SJSA1 (cell line): Measurements from ENCODE around the gene CAMTA1. TPM values are rescaled to one million over a fixed set of nuclear protein-coding genes. Genes with fewer than 3 reads are reported as not detected.
A peak's percentile ranks its signal among the peaks of the same experiment; 100 is the strongest.

Experiments used
- DNase-seq, 2 experiments: peaks; one replicate each; pipeline ENCODE4 v3.0.0-alpha.2; 2015 to 2020; ENCODE audit warnings: low spot score in 2 of 2, low read depth in 1 of 2
- H3K27ac ChIP-seq: fragments of 250-450 bp; sonication (Bioruptor Pico); 2 replicates; pipeline ENCODE4 v1.5.1; 2020; ENCODE audit warnings: mild to moderate bottlenecking, moderate library complexity
- H3K27me3 ChIP-seq: fragments of 250-450 bp; sonication (Bioruptor Pico); replicated peaks from 2 replicates; pipeline ENCODE4 v1.5.1; 2020; ENCODE audit warnings: mild to moderate bottlenecking, moderate library complexity
- H3K36me3 ChIP-seq: fragments of 250-450 bp; sonication (Bioruptor Pico); 2 replicates; pipeline ENCODE4 v1.5.1; 2020; ENCODE audit warnings: mild to moderate bottlenecking
- H3K4me1 ChIP-seq: fragments of 250-450 bp; sonication (Bioruptor Pico); replicated peaks from 2 replicates; pipeline ENCODE4 v1.6.1; 2021; ENCODE audit warnings: mild to moderate bottlenecking
- H3K4me3 ChIP-seq: fragments of 250-450 bp; sonication (Bioruptor Pico); 2 replicates; pipeline ENCODE4 v1.5.1; 2020; ENCODE audit warnings: mild to moderate bottlenecking
- H3K9me3 ChIP-seq: fragments of 250-450 bp; sonication (Bioruptor Pico); replicated peaks from 2 replicates; pipeline ENCODE4 v1.5.1; 2020; ENCODE audit warnings: mild to moderate bottlenecking
- total RNA-seq: library from RNA; depleted of rRNA; stranded (reverse); fragments of >200 nt; shearing (Covaris generic); gene quantifications from 2 replicates; pipeline ENCODE4 v1.2.3, GENCODE V29; 2014

CAMTA1 gene
- total RNA-seq, 1 experiment from 2014 or later: 136 TPM

DNA sequence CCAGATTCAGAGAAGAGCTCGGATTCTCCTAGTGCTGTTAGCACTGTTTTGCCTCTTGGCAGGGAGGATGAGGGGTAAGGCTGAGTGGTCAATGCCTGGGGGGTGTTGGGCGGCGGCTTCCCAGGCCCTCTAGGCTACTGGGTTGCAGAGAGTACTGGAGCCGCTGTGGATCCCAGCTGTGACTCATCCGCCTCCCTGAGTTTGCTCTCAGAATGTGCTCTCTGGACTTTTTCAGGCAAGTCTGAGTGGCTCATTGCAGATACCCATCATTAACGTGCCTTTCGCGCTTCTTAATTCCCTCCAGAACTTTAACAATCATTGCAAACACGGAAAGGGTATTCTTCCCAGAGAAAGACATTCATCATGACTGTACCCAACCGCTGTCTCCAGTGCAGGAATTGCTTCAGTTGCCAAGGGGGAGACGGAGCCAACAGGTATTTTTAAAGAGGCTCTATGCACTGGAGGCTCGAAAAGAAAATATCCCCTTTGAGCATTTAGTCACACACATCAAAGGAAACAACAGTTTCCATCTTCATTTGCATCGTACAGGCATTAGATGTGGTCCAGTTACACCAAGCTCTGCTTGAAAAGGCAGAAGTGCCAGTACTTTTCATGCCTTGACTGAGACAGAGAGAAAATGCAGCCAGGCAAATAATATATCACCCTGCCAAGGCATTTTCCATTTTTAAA, 14.4 kb upstream of the CAMTA1 start:
- Histone ChIP-seq H3K4me1 (peaks cover 20% of the 10 kb centered on the region), H3K36me3 (no peaks in the 10 kb centered on the region), H3K27ac (no peak overlapping the region), H3K9me3 (peaks cover 2% of the 10 kb centered on the region; the same call in 1 of the 2 replicates), H3K4me3 (no peak overlapping the region), H3K27me3 (no peaks in the 10 kb centered on the region)
- DNase-seq: peak; percentile 77 to 89

GRCh38 chr1:6771441-6771769, 13.8 kb upstream of the CAMTA1 start:
- H3K27ac ChIP-seq: no peak overlapping the region
- H3K4me3 ChIP-seq: no peak overlapping the region
- H3K4me1 ChIP-seq: peaks cover 20% of the 10 kb centered on the region
- no peaks in the 10 kb centered on the region for H3K27me3 ChIP-seq
- DNase-seq: no peak
- peaks cover 7% of the 10 kb centered on the region; the same call in 1 of the 2 replicates for H3K9me3 ChIP-seq
- no peaks in the 10 kb centered on the region for H3K36me3 ChIP-seq

DNA sequence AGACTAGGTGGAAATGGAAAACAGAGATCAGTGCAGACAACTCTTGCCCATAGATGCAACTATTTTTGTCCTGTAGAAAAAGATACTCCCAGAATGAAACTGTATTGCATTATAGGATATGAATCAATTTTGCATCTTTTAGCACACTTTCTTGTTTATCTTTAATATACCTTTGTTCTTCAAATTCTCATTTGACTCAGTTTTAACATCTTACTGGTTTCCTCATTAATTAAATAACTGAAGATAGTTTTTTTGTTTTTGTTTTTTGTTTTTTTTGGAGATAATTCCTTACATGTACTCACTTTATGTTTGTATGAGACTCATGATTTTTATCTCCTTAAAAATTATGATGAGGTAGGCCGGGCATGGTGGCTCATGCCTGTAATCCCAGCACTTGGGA, 10.9 kb upstream of the CAMTA1 start:
- no peaks in the 10 kb centered on the region for H3K27me3 ChIP-seq
- H3K4me3 ChIP-seq: no peak overlapping the region
- no peaks in the 10 kb centered on the region for H3K36me3 ChIP-seq
- H3K4me1 ChIP-seq: peaks cover 20% of the 10 kb centered on the region
- no peak overlapping the region for H3K27ac ChIP-seq
- peaks cover 9% of the 10 kb centered on the region; the same call in 1 of the 2 replicates for H3K9me3 ChIP-seq
- no peak for DNase-seq

- Histone ChIP-seq H3K4me3 (no peak overlapping the region), H3K27ac (no peak overlapping the region), H3K4me1 (peaks cover 18% of the 10 kb centered on the region), H3K9me3 (peaks cover 9% of the 10 kb centered on the region; the same call in 1 of the 2 replicates), H3K36me3 (no peaks in the 10 kb centered on the region), H3K27me3 (no peaks in the 10 kb centered on the region)
- DNase-seq: no peak
These were observed 9.8 kb upstream of the CAMTA1 start for GRCh38 chr1:6775261-6776043.

DNA sequence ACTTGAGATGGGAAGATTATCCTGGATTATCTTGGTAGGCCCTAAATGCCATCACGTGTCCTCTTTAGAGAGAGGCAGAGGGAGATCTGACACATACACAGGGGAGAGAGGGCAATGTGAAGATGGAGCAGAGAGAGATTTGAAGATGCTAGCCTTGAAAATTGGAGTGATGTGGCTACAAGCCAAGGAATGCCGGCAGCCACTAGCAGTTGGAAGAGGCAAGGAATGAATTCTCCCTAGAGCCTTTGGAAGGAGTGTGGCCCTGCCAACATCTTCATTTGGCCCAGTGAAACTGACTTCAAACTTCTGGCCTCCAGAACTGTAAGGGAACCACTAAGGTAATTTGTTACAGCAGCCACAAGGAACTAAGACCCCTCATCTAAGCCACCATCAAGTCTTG, 8.9 kb upstream of the CAMTA1 start:
- no peak overlapping the region for H3K4me3 ChIP-seq
- peaks cover 9% of the 10 kb centered on the region; the same call in 1 of the 2 replicates for H3K9me3 ChIP-seq
- DNase-seq: no peak
- peaks cover 9% of the 10 kb centered on the region for H3K4me1 ChIP-seq
- no peaks in the 10 kb centered on the region for H3K36me3 ChIP-seq
- no peak overlapping the region for H3K27ac ChIP-seq
- H3K27me3 ChIP-seq: no peaks in the 10 kb centered on the region

DNA sequence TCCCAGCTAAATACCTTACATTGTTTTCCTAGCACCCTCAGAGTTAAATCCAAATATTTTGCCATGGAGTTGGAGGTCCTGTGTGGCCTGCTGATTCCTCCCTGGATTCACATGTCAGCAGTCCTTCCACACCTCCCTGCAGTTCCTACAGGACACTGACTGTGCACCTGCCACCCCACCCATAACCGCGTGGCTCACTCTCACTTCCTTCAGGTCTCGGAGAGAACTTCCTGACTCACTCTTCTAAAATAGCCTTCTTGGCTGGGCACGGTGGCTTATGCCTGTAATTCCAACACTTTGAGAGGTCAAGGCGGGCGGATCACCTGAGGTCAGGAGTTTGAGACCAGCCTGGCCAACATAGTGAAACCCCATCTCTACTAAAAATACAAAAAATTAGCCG, 8.4 kb upstream of the CAMTA1 start:
- no peaks in the 10 kb centered on the region for H3K36me3 ChIP-seq
- H3K9me3 ChIP-seq: peaks cover 9% of the 10 kb centered on the region; the same call in 1 of the 2 replicates
- H3K4me1 ChIP-seq: peaks cover 3% of the 10 kb centered on the region
- no peak overlapping the region for H3K4me3 ChIP-seq
- H3K27ac ChIP-seq: no peak overlapping the region
- no peak for DNase-seq
- no peaks in the 10 kb centered on the region for H3K27me3 ChIP-seq

GRCh38 chr1:6777813-6778212, 7.4 kb upstream of the CAMTA1 start:
- no peaks in the 10 kb centered on the region for H3K27me3 ChIP-seq
- no peaks in the 10 kb centered on the region for H3K36me3 ChIP-seq
- no peak overlapping the region for H3K4me3 ChIP-seq
- H3K9me3 ChIP-seq: peaks cover 9% of the 10 kb centered on the region; the same call in 1 of the 2 replicates
- H3K27ac ChIP-seq: no peak overlapping the region
- no peaks in the 10 kb centered on the region for H3K4me1 ChIP-seq
- no peak for DNase-seq

GRCh38 chr1:6779089-6779805, 6.0 kb upstream of the CAMTA1 start:
- Histone ChIP-seq H3K36me3 (peaks cover 2% of the 10 kb centered on the region; the same call in 1 of the 2 replicates), H3K4me3 (no peak overlapping the region), H3K4me1 (peaks cover 8% of the 10 kb centered on the region), H3K9me3 (peaks cover 9% of the 10 kb centered on the region; the same call in 1 of the 2 replicates), H3K27ac (no peak overlapping the region), H3K27me3 (no peaks in the 10 kb centered on the region)
- DNase-seq: no peak

GRCh38 chr1:6782151-6782550, 3.1 kb upstream of the CAMTA1 start:
- no peaks in the 10 kb centered on the region for H3K27me3 ChIP-seq
- no peaks in the 10 kb centered on the region for H3K9me3 ChIP-seq
- DNase-seq: no peak
- no peak overlapping the region for H3K4me3 ChIP-seq
- no peak overlapping the region for H3K27ac ChIP-seq
- H3K4me1 ChIP-seq: peaks cover 17% of the 10 kb centered on the region
- peaks cover 5% of the 10 kb centered on the region for H3K36me3 ChIP-seq

- Histone ChIP-seq H3K4me3 (no peak overlapping the region), H3K27me3 (no peaks in the 10 kb centered on the region), H3K9me3 (no peaks in the 10 kb centered on the region), H3K36me3 (peaks cover 10% of the 10 kb centered on the region), H3K27ac (no peak overlapping the region), H3K4me1 (peaks cover 17% of the 10 kb centered on the region)
- no peak for DNase-seq
These were observed 2.0 kb upstream of the CAMTA1 start for GRCh38 chr1:6783221-6783620.

GRCh38 chr1:6783936-6784559, 1.2 kb upstream of the CAMTA1 start:
- Histone ChIP-seq H3K4me3 (peak overlapping the region; percentile 75), H3K27ac (peak overlapping the region; percentile 98), H3K27me3 (no peaks in the 10 kb centered on the region), H3K36me3 (peaks cover 10% of the 10 kb centered on the region), H3K9me3 (no peaks in the 10 kb centered on the region), H3K4me1 (peaks cover 20% of the 10 kb centered on the region)
- no peak for DNase-seq

DNA sequence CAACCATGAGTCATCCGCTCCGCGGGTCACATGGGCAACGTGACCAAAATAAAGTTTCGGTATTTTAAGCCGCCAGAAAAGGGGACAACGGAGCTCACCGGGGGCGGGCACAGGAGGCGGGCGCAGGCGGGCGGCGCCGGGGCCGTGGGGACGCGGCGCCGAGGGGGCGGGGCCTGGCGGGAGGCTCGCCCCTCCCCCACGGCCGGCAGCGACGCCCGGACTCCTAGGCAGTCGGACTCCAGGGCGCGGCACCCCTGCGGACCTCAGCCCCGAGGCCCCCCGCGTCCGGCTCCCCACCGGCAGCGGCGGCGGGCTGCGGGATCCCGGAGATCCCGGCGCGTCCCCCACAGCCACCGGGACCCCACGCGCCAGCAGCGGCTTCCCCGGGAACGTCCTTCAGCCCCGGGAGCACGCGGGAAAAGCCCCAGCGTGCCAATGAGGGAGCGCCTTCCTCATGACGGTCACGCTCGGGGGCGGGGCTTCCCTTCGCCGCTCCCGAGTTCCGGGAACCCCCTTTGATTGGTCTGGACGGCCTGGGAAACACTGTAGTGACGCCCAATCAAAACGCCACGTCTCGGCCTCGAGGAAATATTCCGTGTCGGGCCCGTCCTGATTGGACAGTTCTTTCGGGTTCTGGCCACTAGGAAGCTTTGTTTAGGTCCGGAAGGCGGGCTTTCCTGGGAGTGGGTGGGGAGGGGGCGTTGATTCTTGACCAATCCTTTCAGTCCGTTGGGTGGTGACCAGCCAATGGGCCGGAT, 515 bp upstream of the CAMTA1 start:
- Histone ChIP-seq H3K27ac (peak overlapping the region; percentile 98), H3K36me3 (peaks cover 10% of the 10 kb centered on the region), H3K4me3 (peak overlapping the region; percentile 90), H3K9me3 (no peaks in the 10 kb centered on the region), H3K27me3 (no peaks in the 10 kb centered on the region), H3K4me1 (peaks cover 23% of the 10 kb centered on the region)
- peak; percentile 100 for DNase-seq
